Nucleus accumbens (tissue), 56 donors: ENCODE measurements around the gene CHST10.

Experiments used
- DNase-seq, 56 donors: peaks; one replicate each; lab custom pipeline; 2025; lab: John Stamatoyannopoulos, UW

The CHST10 gene

GRCh38 chr2:100417711-100418124, 250 bp upstream of the CHST10 start:
- no peak for DNase-seq

DNA sequence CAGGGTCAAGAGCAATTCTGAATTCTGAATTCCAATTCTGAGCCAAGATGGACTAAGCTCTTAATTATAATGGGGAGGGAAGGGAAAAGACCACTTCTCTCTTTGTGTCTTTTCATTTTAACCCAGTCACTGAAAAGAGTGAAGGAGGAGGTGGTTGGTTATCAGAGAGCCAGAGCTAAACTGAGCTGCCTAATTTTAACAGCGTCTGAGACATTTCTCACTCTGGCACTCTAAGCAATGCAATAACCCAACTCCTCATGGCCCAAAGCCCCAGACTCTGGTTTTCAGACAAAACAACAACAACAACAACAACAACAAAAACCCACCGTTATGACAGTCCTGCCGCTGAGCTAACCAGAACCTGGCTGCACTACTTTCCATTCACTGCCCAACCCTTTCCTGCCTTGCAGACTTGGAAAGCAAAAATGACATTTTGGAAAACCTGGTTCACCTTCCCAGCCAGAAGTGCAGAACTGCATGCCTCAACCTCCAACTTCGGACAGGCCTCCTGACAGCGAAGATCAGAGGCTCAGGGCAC, 1.0 kb downstream of the CHST10 start:
- peak in 1 of 56 donors; percentile 43 for DNase-seq

DNA sequence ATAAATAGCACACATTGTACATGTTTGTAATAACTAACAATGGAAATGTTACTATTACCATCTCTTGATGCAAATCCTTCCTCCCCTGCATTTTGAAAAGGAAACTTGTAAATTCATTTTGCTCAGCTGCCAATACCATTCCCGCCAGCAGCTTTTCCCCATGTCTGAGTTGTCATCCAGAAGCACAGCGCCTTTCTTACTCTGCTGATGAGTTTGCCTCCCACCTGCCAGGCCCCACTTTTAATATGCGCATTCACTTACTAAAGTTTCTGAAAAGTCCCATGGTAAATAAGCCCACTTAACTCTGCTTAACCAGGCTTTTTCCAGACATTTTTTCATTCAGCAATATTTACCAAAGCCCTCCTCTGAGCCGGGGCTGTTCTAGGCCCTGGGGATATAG, 3.9 kb downstream of the CHST10 start:
- peak in 7 of 56 donors; percentile 12 to 51 (median 29) for DNase-seq

- peak in 1 of 56 donors; percentile 14 for DNase-seq
Observed at GRCh38 chr2:100412881-100413321, 4.6 kb downstream of the CHST10 start.

DNA sequence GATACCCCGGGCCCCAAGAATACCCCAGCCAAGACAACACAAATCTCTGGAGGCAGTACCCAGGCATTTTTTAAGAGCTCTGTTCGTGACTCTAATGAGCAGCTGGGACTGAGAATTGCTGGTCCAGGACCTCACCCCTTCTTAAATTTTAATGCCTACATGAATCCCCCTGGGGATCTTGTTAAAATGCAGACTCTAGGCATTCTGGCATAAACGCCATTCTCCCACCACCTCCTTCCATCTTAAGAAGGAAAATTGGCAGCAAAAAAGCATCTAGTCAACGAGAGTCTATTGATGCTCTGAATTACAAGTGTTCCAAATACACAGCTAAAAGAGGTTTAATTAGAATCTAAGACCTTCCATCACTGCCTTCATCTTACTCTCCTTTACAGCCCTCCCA, 5.0 kb downstream of the CHST10 start:
- DNase-seq, result no peak

DNA sequence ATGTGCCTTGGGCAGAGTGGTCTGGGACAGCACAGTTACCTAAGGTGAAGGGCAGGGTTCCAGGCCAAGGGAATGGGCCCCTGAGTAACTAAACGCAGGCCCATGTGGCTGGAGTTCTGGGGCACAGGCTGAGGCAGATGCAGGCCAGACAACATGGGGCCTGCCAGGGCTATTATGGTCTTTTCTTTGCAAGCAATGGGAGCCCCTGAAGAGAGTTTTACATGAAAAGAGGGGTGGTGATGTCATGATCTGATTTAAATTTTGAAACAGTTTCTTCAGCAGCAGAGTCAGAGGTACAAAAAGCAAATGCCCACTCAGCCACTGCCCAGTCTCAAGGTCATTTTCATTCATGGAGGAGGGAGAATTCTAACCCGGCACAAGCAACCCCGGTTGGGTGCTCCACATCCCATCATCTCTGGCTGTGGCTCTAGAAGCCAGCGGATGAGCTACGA, 5.6 kb downstream of the CHST10 start:
- peak in 1 of 56 donors; percentile 19 for DNase-seq

DNA sequence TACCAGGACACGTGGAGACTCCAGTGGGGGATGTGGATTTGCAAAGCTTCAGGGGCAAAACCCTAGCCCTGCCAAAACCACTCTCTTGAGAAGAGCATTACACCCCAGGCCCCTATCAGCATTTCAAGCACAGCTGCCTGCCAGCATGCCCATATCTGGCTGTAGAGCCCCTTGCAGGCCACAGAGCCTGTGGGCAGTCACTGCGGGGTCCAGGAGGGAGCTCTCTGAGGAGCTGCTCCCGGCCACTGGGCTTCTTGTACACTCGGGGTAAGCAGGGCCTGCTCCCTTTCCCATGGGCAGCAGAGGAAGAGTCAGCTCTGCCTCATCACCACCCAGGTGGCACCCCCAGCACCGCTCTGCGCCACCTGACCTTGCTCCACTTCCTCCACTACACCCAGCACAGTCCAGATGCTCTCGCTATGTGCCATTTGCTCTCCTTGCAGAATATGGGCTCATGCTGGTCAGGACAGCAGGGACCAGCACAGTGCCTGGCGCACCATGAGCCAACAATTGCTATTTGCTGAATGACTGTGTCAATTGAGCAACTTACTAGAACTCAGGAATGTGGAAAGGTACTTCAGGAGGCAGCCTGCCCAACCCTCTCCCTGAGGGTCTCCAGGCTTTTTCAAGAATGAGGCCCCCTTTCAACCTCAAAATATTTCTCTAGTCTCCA, 7.4 kb downstream of the CHST10 start:
- DNase-seq, result no peak

GRCh38 chr2:100409461-100409860, 8.0 kb downstream of the CHST10 start:
- DNase-seq, result no peak

- DNase-seq, result peak in 1 of 56 donors; percentile 17
Observed at GRCh38 chr2:100408941-100409340, 8.5 kb downstream of the CHST10 start.

DNA sequence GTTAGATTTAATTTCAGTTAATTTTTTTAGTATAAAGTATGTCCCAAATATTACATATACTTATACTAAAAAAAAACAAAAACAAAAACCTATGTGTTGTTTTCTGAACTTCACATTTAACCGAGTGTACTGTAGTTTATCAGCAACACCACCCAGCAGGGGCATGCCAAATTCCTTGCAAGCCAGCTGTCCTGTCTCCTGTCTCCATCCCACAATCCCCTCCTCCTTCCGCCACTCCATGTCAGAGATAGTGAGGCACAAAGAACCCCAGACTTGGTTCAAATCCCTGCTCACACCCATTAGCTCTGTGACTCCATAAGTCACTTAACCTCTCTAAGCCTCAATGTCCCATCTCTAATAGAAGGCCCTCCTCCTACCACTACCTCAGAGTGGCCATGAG, 9.4 kb downstream of the CHST10 start:
- no peak for DNase-seq

- DNase-seq, result no peak
Observed at GRCh38 chr2:100407563-100407962, 9.9 kb downstream of the CHST10 start.

DNA sequence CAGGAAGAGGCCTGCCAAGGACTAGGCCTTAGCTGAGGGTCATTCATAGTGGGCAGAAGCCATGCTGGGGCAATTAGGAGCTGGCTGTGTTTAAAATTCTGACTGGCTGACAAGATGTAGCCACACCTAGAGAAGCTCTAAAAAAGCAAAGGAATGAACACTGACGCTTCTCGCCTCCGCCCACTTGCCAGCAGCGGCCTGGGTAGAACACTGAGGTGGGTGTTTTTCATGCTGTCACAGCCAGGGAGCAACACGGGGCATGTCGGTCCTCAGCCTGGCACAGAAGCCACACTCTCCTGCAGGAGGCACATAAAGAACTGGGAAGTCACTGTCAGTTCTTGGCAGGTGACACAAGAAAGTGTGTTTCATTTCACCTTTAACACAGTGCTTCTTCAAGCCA, 10.4 kb downstream of the CHST10 start:
- peak in 32 of 56 donors; percentile 17 to 84 (median 54) for DNase-seq

- no peak for DNase-seq
Observed at GRCh38 chr2:100406120-100406508, 11.4 kb downstream of the CHST10 start.

DNA sequence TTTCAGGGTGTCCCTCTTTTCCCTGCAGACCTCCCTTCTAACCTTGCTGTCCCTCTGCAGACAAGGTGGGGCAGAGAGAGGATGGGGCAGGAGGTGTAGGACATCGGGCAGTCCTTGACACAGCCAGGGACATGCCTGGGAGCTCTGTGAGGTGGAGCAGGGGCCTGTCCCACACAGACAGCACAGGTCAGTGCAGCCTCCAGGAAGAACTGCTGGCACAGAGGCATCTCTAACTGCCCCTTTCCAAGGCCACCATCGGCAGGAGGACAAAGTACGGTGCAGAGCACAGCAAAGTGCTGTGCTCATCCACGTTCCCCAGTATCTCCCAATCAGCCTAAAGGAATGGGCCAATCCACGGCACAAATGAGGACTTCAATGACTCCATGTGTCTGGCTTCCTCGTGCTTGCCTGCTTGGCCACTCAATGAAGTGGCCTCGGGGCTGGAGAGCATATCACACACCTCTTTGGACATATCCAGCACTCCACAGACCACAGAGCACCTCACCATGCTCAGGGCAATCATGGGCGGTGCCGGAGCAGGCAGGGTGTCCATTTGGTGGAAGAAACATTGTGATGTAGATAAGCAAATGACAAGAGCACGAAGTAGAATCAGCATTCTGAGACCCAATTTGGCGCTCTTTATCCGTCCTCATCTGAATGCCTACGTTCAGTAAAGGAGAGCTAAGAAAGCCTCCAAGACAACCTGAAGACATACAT, 11.9 kb downstream of the CHST10 start:
- DNase-seq, result no peak

DNA sequence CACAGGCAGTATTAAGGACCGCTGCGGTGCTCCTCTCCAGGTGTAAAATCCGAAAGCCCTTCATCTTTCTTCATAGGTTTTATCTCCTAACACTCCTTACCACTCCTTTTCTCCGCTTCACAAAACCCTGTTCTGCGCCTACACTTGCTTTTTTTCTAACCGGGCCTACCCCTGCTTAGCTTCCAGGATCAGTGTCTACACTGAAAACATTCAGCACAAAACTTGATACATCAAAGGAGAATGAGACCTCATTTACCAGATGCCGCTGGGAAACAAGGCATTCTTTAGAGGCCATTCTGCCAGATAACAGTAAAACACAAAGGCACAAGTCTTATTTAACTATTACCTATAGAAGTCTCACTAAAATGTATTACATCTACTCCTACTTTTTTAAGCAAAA, 13.1 kb downstream of the CHST10 start:
- DNase-seq, result no peak

DNA sequence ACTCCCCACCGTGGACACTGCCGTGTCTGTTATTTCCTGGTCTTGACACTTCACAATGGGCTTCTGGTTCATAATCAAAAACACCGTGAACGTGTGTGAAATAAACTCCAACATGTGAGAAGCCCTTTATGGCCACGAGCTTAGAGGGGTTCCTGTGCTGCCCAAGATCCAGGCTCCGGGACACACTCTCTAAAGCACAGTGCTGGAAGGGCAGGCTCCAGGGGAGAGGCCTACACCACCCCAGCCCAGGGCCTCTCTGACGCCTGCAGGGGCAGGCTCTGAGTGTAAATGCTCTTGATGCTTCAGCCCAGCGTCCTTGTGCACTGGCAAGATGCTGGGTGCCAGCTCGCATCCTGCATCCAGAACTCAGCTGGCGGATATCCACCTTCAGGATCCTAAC, 13.7 kb downstream of the CHST10 start:
- DNase-seq, result no peak

DNA sequence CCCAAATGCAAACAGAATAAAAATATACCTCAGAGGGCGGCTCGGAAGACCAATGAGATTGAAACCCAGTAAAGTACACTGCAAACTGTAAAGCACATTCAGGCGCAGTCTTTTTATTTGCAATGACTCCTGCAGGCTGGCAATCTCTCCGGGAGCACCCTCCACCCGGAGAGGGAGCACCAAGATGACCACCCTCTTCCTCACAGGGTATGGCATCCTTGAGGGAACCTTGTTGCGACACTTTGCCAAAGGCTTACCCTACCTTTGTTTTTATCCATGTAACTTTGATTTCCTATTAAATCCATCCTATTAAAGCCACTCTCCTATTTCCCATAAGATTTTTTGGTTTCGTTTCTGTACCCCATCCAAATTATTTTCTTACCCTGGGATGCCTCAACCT, 16.2 kb downstream of the CHST10 start:
- no peak for DNase-seq

- DNase-seq, result no peak
Observed at GRCh38 chr2:100399714-100400113, 17.8 kb downstream of the CHST10 start.

DNA sequence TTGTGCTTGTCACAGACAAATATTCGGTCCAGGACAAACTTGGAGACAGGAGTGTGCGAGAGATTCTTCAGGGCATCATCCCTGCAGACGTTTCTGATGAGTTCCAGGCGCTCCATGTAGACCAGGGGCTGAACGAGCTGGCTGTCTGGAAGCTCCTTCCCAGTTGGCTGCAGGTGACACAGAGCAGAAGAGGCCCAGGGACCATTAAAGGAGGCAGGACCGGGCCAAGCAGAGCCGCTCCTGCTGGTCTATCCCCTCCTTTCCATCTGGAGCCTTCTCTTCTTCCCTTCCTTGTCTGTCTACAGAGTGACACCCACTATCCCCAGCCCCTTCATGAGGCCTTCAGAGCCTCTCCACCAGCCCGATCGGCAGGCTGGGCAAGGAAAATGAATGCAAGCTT, 19.5 kb downstream of the CHST10 start:
- DNase-seq, result no peak

- no peak for DNase-seq
Observed at GRCh38 chr2:100397118-100397860, 20.2 kb downstream of the CHST10 start.

DNA sequence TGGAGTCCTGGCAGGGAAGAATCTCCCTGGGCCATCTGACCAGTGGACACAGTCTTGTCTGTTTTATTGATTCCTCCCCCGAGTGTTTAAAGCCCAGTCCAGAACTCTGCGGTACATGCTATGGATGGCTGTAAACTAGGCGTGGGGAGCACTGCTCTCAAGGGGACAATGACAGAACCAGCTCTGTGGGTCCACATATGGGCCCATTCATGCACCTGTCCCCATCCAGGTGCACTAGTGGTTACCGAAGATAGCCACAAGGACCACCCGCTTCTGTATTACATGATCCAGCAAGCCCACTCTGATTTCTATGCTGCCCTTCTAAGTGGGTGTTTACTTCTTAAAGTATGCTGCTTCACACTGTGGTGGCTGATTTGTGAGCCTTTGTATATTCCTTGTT, 21.0 kb downstream of the CHST10 start:
- DNase-seq, result no peak
